DMS153 (cell line): ENCODE results near the gene GALNT17.
"Not testable (repeated sequence)": the region's sequence is repeated elsewhere in the genome, so short reads cannot be mapped to it uniquely, and the experiment has no call there.

Experiments
- DNase-seq: peaks from one replicate; lab custom pipeline; 2025; lab: John Stamatoyannopoulos, UW

GALNT17 gene

GRCh38 chr7:71171476-71171875, 39.5 kb downstream of the GALNT17 start:
- no peak for DNase-seq

- no peak for DNase-seq
These were observed 42.0 kb downstream of the GALNT17 start for GRCh38 chr7:71173955-71174354.

DNA sequence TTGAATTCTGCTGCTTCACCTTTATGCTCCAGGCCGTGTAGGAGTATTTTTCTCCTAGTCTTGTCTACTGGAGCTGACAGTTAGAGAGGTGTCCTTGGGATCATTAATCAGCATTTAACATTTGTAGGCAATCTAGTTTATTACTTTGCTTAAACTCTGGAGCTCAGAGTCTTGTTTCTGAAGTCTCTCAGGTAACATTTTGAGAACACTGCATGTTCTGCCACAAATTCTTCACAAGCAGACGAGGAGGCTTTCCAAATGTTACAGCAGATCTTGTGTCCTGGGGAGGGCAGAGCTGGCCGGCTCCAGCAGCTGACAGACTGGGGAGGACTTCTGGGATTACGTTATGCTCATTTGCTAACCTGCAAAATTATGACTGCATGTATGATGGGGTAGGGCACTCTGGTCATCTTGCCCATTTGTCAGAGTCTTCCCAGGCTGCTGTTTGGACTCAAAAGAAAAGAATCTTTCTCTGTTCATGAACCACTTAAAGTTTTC, 50.5 kb downstream of the GALNT17 start:
- no peak for DNase-seq

DNA sequence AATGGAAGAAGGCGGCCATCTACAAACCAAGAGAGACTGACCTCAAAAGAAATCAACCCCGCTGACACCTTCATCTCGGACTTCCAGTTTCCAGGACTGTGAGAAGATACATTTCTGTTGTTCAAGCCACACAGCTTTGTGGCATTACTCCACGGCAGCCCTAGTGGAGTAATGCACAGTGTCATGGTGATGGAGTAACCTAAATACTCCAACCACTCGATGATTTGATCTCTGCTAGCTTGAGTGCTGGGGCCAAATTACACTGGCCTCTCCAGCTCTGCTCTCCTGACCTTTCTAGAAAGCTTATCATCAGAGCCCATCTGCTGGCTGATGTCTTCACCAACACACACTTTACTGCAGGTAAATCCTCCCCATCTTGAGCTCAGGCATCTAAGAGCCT, 52.2 kb downstream of the GALNT17 start:
- DNase-seq, result no peak

DNA sequence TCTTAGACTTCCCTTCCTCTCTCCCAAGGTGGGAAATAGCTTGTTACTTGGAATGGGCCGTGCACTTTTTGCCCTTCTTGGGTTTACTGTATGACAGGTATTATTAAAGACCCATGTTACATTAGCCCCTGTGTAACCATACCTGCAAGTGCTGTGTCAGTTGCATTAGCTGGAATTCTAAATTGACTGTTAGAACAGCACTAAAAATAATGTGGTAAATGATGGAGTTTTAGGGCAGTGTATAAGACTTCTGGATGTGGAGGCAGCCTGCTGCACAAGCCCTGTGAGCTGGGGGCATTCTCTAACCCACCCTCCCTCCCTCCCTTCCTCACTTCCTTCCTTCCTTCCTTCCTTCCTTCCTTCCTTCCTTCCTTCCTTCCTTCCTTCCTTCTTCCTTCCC, 52.7 kb downstream of the GALNT17 start:
- no peak for DNase-seq

DNA sequence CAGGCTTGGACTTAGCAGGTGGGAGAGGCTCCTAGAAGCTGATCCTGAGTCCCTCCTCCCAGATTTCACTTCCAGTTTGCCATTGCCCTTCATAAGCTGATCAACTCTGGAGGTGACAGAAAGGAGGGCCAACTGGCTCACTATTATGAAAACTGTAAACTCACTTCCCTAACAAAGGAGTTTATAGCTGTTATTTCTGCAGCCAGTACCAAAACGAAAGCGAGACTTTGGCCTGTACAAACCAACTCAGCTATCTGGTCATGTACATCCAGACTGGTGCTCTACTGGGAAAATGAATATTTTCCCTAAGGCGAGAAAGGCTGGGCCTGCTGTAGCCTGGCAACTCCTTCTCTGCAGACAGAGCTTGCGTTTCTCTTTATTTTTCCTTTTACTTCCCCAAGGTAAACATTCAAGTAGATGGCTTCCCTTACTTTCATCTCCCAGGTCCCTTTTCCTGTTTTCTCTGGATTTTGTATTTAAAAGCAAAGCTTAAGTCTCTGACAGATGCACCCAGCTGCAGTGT, 54.7 kb downstream of the GALNT17 start:
- no peak for DNase-seq

DNA sequence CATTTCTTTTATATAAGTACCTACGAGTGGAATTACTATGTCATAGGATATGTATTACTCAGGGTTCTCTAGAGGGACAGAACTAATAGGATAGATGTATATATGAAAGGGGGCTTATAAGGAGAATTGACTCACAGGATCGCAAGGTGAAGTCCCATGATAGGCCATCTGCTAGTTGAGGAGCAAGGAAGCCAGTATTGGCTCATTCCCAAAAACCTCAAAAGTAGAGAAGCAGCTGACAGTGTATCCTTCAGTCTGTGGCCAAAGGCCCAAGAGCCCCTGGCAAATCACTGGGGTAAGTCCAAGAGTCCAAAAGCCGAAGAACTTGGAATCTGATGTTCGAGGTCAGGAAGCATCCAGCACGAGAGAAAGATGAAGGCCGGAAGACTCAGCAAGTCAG, 59.8 kb downstream of the GALNT17 start:
- DNase-seq, result no peak

DNA sequence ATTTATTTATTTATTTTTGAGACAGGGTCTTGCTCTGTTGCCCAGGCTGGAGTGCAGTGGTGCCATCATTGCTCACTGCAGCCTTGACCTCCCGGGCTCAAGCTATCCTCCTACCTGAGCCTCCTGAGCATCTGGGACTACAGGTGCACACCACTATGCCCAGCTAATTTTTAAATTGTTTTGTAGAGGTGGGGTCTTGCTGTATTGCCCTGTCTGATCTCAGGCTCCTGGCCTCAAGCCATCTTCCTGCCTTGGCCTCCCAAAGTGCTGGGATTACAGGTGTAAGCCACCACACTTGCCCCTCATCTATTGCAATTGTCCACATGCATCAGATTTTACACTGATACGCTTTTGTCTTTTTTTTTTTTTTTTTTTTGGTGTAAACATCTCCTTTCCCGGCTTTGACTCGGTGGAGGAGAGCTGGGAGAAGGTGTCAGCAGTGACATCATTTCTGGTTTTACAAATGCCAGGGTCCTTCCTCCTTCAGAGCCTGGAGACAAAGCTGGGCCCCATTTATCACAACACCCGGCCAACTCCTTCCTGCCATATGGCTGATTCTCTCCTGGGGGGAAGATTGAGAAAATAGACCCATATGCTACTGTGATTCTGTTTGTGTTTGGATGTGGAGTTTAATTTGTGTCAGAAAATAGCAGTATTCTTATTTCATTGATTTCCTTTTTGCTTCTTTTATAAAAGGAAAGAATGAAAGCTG, 61.3 kb downstream of the GALNT17 start:
- no peak for DNase-seq

GRCh38 chr7:71198391-71198790, 66.4 kb downstream of the GALNT17 start:
- no peak for DNase-seq

GRCh38 chr7:71198887-71199286, 66.9 kb downstream of the GALNT17 start:
- no peak for DNase-seq

GRCh38 chr7:71206184-71206583, 74.2 kb downstream of the GALNT17 start:
- DNase-seq, result no peak

GRCh38 chr7:71208881-71209280, 76.9 kb downstream of the GALNT17 start:
- no peak for DNase-seq

GRCh38 chr7:71209484-71209883, 77.5 kb downstream of the GALNT17 start:
- DNase-seq, result not testable (repeated sequence)

GRCh38 chr7:71210220-71210619, 78.3 kb downstream of the GALNT17 start:
- DNase-seq, result no peak

DNA sequence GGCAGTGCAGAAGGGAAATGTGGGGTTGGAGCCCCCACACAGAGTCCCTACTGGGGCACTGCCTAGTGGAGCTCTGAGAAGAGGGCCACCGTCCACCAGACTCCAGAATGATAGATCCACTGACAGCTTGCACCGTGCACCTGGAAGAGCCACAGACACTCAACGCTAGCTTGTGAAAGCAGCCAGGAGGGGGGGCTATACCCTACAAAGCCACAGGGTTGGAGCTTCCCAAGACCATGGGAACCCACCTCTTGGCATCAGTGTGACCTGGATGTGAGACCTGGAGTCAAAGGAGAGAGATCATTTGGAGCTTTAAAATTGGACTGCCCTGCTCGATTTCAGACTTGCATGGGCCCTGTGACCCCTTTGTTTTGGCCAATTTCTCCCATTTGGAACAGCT, 80.5 kb downstream of the GALNT17 start:
- not testable (repeated sequence) for DNase-seq

GRCh38 chr7:71216211-71216610, 84.3 kb downstream of the GALNT17 start:
- no peak for DNase-seq

- no peak for DNase-seq
These were observed 88.3 kb downstream of the GALNT17 start for GRCh38 chr7:71220210-71220695.

DNA sequence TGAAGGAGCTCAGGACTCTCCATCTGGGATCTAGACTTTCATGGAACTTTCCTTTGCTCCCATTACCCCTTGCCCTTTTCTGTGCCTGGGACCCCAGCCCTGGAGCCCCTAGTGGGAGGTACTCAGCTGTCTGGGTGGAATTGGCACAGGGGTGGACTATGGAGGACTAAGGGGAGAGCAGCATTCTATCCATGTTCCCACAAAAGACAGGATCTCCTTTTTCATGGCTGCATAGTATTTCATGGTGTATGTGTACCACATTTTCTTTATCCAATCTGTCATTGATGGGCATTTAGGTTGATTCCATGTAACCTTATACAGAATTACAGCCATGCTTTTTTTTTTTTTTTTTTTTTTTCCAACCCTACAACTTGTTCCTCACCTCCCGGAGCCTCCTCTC, 89.1 kb downstream of the GALNT17 start:
- no peak for DNase-seq

DNA sequence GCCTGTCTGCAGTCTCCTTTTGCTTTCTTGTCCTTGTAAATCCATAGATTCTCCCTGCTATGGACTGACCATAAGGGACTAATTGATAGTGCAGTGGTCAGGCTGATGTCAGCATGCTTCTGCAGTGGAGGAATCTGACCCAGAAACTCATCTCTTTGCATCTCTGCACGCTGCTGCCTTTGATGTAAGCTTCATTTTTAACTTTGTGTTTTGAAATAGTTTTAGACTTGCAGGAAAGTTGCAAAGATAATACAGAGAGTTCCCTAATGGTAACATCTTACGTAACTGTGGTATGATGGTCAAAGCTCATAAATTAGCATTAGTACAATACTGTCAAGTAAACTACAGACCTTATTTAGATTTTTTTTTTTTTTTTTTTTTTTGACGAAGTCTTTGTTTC, 89.6 kb downstream of the GALNT17 start:
- no peak for DNase-seq

DNA sequence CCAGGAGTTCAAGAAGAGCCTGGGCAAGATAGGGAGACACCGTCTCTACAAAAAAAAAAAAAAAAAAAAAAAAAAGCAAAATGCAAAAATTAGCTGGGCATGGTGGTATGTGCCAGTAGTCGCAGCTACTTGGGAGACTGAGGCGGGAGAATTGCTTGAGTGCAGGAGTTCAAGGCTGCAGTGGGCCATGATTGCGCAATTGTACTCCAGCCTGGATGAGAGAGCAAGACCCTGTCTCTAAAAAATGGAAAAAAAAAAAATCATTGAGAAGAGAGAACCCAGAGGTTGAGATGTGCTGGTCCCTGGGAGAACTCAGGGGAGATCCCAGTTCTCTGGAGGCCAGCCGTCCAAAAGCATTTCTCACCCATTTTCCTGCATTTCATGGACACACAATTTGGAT, 95.2 kb downstream of the GALNT17 start:
- DNase-seq, result no peak

DNA sequence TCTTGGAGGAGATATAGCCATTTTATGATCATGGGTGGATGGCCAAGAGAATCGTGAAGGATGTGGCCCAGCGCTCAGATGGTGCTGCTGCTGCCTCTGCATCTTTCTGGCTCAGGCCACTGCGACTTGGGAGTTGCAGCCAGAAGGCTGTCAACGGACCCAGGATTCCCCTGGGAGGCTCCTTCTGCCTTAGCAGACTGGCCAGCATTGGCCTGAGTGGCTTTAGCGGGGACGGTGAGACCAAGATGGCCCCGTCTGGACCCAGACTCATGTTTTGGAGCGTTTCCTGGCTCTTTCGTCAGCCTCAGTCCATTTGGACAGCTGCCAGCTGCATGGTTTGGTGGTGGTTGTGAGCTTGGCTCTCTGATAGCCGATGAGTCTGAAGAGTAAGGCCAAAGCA, 97.2 kb downstream of the GALNT17 start:
- DNase-seq, result no peak

GRCh38 chr7:71229699-71230098, 97.8 kb downstream of the GALNT17 start:
- no peak for DNase-seq

GRCh38 chr7:71235253-71235652, 103.3 kb downstream of the GALNT17 start:
- DNase-seq, result no peak
